IPS-18a (cell line): Measurements from ENCODE around the gene MAK.
"Not testable (repeated sequence)": the region's sequence is repeated elsewhere in the genome, so short reads cannot be mapped to it uniquely, and the experiment has no call there.

Experiments used
- H3K27ac ChIP-seq: one replicate; pipeline ENCODE4 v1.5.1; 2013; ENCODE audit warnings: low read length
- H3K27me3 ChIP-seq: one replicate; pipeline ENCODE4 v1.6.1; 2013; ENCODE audit warnings: mild to moderate bottlenecking, low read length; ENCODE audit not compliant: control insufficient read depth, insufficient read depth
- H3K36me3 ChIP-seq: one replicate; pipeline ENCODE4 v1.6.1; 2013; ENCODE audit warnings: low read depth, low read length; ENCODE audit not compliant: control insufficient read depth
- H3K4me1 ChIP-seq: one replicate; pipeline ENCODE4 v1.6.1; 2013; ENCODE audit warnings: low read depth, low read length; ENCODE audit not compliant: control insufficient read depth
- H3K4me3 ChIP-seq: one replicate; pipeline ENCODE4 v1.5.1; 2013; ENCODE audit warnings: low read length
- H3K9ac ChIP-seq: one replicate; pipeline ENCODE4 v1.6.1; 2013; ENCODE audit warnings: mild to moderate bottlenecking, low read length, moderate library complexity
- H3K9me3 ChIP-seq: one replicate; pipeline ENCODE4 v1.6.1; 2013; ENCODE audit warnings: low read depth, low read length; ENCODE audit not compliant: control insufficient read depth

MAK gene

DNA sequence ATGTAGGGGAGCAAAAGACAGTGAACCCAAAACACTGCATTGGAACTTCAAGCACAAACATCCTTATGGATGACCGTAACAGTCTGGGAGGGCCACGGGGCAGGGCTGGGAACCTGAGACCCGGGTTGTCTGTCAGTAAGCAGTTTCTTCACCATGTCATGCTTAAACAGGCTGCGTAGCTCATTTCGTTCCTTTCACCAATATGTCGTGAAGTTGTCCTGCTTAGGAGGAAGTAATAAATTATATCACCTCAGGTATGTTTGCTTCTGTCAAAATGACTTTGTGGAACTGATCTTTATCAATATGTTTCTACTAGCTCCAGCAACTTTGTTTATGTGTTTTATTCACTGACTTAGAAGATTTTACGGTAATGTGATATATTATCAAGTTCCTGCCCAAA is 12.4 kb upstream of the MAK start:
- Histone ChIP-seq H3K27ac (no peak overlapping the region), H3K9ac (no peak overlapping the region), H3K4me3 (no peak overlapping the region), H3K9me3 (no peaks in the 10 kb centered on the region), H3K4me1 (no peaks in the 10 kb centered on the region), H3K27me3 (no peaks in the 10 kb centered on the region), H3K36me3 (no peaks in the 10 kb centered on the region)

- Histone ChIP-seq H3K9ac (no peak overlapping the region), H3K27me3 (no peaks in the 10 kb centered on the region), H3K4me1 (no peaks in the 10 kb centered on the region), H3K27ac (no peak overlapping the region), H3K4me3 (no peak overlapping the region), H3K9me3 (no peaks in the 10 kb centered on the region), H3K36me3 (no peaks in the 10 kb centered on the region)
Measured at GRCh38 chr6:10849901-10850300, 11.6 kb upstream of the MAK start.

GRCh38 chr6:10847684-10848083 is 9.3 kb upstream of the MAK start:
- H3K4me3 ChIP-seq: no peak overlapping the region

GRCh38 chr6:10843554-10843953 is 5.2 kb upstream of the MAK start:
- H3K27ac ChIP-seq: no peak overlapping the region
- H3K4me3 ChIP-seq: no peak overlapping the region
- no peaks in the 10 kb centered on the region for H3K36me3 ChIP-seq
- no peak overlapping the region for H3K9ac ChIP-seq
- peaks cover 8% of the 10 kb centered on the region for H3K27me3 ChIP-seq
- H3K9me3 ChIP-seq: no peaks in the 10 kb centered on the region
- peaks cover 3% of the 10 kb centered on the region for H3K4me1 ChIP-seq

More at GRCh38 chr6:10847684-10848083, 9.3 kb upstream of the MAK start:
- no peaks in the 10 kb centered on the region for H3K36me3 ChIP-seq
- no peak overlapping the region for H3K27ac ChIP-seq
- H3K9me3 ChIP-seq: no peaks in the 10 kb centered on the region
- no peak overlapping the region for H3K9ac ChIP-seq
- H3K27me3 ChIP-seq: no peaks in the 10 kb centered on the region
- no peaks in the 10 kb centered on the region for H3K4me1 ChIP-seq

DNA sequence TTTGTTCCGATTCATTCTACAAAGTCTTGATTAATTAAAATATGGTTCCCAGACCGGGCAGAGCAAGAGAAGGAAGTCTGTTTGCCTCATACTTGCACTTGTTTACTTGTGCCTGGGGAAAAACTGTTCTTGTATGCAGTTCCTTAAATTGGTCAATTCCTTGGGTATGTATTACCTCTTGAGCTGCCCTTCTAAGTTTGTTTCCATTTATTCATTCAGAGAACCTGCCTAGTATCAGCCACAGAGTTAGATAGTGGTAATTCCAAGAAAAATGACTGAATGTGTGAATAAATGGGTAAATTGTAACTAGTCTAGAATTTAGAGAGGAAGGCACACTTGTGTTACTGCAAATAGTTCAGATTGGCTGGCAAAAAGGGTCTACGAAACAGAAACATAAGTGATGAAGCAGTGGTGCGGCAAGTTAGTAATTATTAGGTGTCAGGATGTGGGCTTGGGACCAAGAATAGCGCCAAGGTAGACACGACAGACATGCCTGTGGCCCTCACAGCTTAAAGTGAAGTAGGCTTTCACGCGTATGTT is 525 bp upstream of the MAK start:
- peak overlapping the region; percentile 95 for H3K4me3 ChIP-seq
- H3K27ac ChIP-seq: no peak overlapping the region
- H3K9ac ChIP-seq: peak overlapping the region; percentile 73

GRCh38 chr6:10837622-10837994 is 731 bp downstream of the MAK start:
- Histone ChIP-seq H3K9me3 (no peaks in the 10 kb centered on the region), H3K36me3 (no peaks in the 10 kb centered on the region), H3K4me1 (peaks cover 27% of the 10 kb centered on the region), H3K4me3 (peak overlapping the region; percentile 95), H3K27ac (no peak overlapping the region), H3K27me3 (peaks cover 56% of the 10 kb centered on the region), H3K9ac (peak overlapping the region; percentile 73)

More for the DNA sequence above, 525 bp upstream of the MAK start:
- H3K36me3 ChIP-seq: no peaks in the 10 kb centered on the region
- H3K4me1 ChIP-seq: peaks cover 27% of the 10 kb centered on the region
- no peaks in the 10 kb centered on the region for H3K9me3 ChIP-seq
- H3K27me3 ChIP-seq: peaks cover 44% of the 10 kb centered on the region

DNA sequence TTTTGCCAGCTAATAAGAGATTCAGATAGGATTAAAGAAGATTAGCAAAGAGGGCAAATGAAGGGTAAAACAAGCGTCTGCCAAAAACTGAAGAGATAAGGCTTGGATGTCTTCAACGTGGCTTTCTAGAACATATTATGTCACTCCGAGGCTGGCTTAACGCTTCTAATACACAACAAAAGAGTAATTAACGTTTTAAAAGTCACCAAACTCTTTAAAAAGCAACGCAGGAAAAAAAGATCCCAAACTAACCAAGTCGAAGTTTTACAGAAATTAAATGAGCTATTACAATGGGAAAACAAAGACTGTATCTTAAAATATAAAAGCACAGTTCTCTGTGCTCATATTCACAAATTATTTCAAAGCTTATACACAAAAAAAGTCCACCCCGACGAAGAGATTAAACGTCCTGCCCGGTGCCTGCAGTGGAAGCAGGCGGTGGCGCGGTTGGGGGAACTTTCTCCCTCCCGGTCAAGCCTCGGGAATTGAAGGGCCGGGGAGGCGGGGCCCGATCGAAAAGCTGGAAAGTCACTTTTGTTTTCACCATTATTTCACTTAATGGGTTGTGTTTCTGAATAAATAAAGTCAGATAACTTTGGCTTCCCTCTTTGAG is 1.2 kb downstream of the MAK start:
- Histone ChIP-seq H3K4me1 (peaks cover 27% of the 10 kb centered on the region), H3K36me3 (no peaks in the 10 kb centered on the region), H3K27ac (no peak overlapping the region), H3K9me3 (no peaks in the 10 kb centered on the region), H3K4me3 (peak overlapping the region; percentile 95), H3K27me3 (peaks cover 57% of the 10 kb centered on the region), H3K9ac (peak overlapping the region; percentile 73)

DNA sequence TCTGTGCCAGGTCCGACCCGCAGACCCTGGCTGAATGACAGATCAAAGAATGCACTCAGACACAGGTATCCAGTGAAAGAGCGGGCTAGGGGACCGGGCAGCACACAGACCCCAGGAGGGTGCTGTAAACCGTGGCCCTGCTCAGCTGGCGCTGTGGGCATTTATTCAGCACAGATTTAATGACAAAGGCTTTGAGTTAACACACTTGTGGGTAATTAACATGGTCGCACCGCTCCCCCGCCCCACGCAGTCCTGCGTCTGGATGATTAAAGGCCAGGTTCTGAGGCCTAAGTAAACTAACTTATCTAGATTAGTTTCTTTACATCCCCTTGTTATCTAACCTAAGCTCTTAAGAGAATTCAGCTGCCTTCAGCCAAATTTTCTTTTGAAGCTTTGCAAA is 3.5 kb downstream of the MAK start:
- Histone ChIP-seq H3K27ac (no peak overlapping the region), H3K9me3 (no peaks in the 10 kb centered on the region), H3K4me1 (peaks cover 27% of the 10 kb centered on the region), H3K4me3 (no peak overlapping the region), H3K27me3 (peaks cover 52% of the 10 kb centered on the region), H3K36me3 (no peaks in the 10 kb centered on the region), H3K9ac (no peak overlapping the region)

DNA sequence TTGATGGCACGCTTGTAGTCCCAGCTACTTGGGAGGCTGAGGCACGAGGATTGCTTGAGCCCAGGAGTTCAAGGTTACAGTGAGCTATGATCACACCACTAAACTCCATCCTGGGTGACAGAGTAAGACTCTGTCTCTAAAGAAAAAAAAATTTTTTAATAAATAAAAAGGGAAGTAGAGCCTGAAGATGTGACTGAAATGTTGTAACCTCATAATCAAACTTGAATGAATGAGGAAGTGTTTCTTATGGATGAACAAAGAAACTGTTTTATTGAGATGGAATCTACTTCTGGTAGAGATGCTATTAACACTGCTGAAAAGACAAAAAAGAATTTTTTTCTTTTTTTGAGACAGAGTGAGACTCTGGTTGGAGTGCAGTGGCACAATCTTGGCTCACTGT is 6.7 kb downstream of the MAK start:
- peaks cover 16% of the 10 kb centered on the region for H3K4me1 ChIP-seq
- H3K9ac ChIP-seq: no peak overlapping the region
- no peak overlapping the region for H3K27ac ChIP-seq
- H3K4me3 ChIP-seq: no peak overlapping the region
- H3K36me3 ChIP-seq: no peaks in the 10 kb centered on the region
- H3K9me3 ChIP-seq: no peaks in the 10 kb centered on the region
- peaks cover 39% of the 10 kb centered on the region for H3K27me3 ChIP-seq

DNA sequence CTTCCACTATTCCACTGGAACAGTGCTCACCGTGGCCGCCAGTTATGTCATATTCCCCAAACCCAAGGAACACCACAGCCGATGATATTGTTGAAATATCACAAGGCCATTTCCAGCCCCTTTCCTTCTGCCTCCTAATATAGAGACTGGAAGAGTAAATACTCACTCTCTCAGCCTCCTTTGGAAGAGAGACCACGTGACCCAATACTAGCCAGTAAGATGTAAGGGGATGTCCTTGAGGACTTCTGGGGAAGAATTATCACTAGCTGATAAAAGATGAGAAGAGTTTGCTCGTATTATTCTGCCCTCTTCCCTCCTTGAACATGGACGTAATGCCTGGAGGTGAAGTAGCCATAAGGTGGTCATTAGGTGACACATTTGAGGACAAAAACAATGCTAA is 13.5 kb downstream of the MAK start:
- Histone ChIP-seq H3K4me1 (no peaks in the 10 kb centered on the region), H3K27me3 (no peaks in the 10 kb centered on the region), H3K36me3 (no peaks in the 10 kb centered on the region), H3K9ac (no peak overlapping the region), H3K4me3 (no peak overlapping the region), H3K27ac (no peak overlapping the region), H3K9me3 (no peaks in the 10 kb centered on the region)

DNA sequence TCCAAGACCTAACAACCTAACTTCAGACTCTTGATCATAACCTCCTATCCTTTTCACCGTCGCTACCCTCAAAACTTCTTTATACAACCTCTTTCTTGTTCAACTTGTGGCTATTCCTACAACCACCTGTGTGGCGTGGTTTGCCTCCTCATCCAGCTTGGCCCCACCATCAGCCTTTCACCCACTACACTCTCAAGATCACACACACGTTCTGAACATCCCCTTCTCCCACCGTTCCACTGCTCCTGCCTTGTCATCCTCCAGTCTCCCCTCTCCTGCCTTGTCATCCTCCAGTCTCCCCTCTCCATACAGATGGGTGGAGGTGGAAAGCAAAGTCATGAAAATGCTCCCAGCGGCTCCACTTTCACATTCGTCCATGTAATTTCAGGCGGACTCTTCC is 14.0 kb downstream of the MAK start:
- Histone ChIP-seq H3K9me3 (no peaks in the 10 kb centered on the region), H3K4me3 (no peak overlapping the region), H3K9ac (no peak overlapping the region), H3K27ac (no peak overlapping the region), H3K36me3 (no peaks in the 10 kb centered on the region), H3K4me1 (no peaks in the 10 kb centered on the region), H3K27me3 (no peaks in the 10 kb centered on the region)

DNA sequence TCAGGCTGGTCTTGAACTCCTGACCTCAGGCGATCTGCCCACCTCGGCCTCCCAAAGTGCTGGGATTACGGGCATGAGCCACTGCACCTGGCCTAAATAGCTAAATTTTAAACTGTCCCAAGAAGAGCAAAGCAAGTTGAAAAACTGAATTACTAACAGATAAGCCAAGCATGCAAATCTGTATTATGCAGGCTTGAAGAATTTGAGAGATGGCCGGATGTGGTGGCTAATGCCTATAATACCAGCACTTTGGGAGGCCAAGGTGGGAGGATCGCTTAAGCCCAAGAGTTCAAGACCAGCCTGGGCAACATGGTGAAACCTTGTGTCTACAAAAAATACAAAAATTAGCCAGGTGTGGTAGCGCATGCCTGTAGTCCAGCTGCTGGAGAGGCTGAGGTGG is 24.2 kb downstream of the MAK start:
- H3K4me3 ChIP-seq, H3K4me1 ChIP-seq, H3K27ac ChIP-seq, H3K9ac ChIP-seq, H3K36me3 ChIP-seq, H3K9me3 ChIP-seq, H3K27me3 ChIP-seq: not testable (repeated sequence)
